MM.1S (cell line): ENCODE measurements around the gene DUSP3.

Source experiments
- EZH2 ChIP-seq: fragments of 300-600 bp; sonication (generic); optimal IDR thresholded peaks from 2 replicates; pipeline ENCODE3; 2017; ENCODE audit warnings: low read depth, mild to moderate bottlenecking, antibody characterized with exemption, low read length, mixed read lengths
- EZH2phosphoT487 ChIP-seq: fragments of 300-600 bp; sonication (generic); IDR thresholded peaks from 2 replicates; pipeline ENCODE4 v1.6.1; 2018; ENCODE audit warnings: antibody characterized with exemption, low read length
- TF ChIP-seq, protein P1 (sequence below): fragments of 300-600 bp; sonication (generic); IDR thresholded peaks from 2 replicates; pipeline ENCODE4 v1.5.1; 2016; ENCODE audit warnings: antibody characterized with exemption, low read length, mixed read lengths

GRCh38 chr17:43753493-43754129 lies 25.2 kb downstream of the DUSP3 start:
- TF ChIP-seq, protein P1, sequence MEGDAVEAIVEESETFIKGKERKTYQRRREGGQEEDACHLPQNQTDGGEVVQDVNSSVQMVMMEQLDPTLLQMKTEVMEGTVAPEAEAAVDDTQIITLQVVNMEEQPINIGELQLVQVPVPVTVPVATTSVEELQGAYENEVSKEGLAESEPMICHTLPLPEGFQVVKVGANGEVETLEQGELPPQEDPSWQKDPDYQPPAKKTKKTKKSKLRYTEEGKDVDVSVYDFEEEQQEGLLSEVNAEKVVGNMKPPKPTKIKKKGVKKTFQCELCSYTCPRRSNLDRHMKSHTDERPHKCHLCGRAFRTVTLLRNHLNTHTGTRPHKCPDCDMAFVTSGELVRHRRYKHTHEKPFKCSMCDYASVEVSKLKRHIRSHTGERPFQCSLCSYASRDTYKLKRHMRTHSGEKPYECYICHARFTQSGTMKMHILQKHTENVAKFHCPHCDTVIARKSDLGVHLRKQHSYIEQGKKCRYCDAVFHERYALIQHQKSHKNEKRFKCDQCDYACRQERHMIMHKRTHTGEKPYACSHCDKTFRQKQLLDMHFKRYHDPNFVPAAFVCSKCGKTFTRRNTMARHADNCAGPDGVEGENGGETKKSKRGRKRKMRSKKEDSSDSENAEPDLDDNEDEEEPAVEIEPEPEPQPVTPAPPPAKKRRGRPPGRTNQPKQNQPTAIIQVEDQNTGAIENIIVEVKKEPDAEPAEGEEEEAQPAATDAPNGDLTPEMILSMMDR, result no peak
- TF ChIP-seq EZH2phosphoT487 (no peak), EZH2 (no peak)
